LNCAP (cell line): ENCODE measurements around the gene KIF23.

Experiments
- TF ChIP-seq, protein P1 (sequence below): fragments of 450-650 bp; IDR thresholded peaks from 2 replicates; pipeline ENCODE4 v1.5.1; 2017; ENCODE audit warnings: mild to moderate bottlenecking

The KIF23 gene

DNA sequence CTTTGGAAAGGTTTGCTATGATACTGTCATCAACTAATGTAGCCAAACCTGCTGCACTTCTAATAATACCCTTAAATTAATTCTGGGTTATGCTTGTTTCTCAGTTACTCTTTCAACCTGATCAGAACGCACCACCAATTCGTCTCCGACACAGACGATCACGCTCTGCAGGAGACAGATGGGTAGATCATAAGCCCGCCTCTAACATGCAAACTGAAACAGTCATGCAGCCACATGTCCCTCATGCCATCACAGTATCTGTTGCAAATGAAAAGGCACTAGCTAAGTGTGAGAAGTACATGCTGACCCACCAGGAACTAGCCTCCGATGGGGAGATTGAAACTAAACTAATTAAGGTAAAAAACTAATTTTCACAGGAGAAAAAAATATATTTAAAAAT lies 30.5 kb downstream of the KIF23 start:
- TF ChIP-seq, protein P1, sequence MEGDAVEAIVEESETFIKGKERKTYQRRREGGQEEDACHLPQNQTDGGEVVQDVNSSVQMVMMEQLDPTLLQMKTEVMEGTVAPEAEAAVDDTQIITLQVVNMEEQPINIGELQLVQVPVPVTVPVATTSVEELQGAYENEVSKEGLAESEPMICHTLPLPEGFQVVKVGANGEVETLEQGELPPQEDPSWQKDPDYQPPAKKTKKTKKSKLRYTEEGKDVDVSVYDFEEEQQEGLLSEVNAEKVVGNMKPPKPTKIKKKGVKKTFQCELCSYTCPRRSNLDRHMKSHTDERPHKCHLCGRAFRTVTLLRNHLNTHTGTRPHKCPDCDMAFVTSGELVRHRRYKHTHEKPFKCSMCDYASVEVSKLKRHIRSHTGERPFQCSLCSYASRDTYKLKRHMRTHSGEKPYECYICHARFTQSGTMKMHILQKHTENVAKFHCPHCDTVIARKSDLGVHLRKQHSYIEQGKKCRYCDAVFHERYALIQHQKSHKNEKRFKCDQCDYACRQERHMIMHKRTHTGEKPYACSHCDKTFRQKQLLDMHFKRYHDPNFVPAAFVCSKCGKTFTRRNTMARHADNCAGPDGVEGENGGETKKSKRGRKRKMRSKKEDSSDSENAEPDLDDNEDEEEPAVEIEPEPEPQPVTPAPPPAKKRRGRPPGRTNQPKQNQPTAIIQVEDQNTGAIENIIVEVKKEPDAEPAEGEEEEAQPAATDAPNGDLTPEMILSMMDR = no peak

DNA sequence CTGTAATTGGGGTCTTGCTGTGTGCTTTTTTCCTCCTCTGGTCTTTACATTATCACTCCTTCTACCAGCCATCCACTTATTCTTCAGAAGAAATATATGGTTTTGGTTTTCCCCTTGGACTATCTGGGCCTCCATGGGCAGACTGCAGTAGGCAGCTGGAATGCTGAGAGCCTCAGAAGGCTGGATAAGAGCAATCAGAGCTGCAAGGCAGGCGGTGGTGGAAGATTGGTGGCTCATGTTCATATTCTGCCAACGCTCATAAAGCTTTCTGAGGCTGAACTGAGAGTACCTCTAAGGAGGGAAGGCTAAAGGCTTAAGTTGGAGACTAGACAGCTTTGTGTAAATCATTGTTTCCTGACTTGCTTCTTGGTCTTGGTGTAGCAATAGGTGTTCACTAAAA lies 32.8 kb downstream of the KIF23 start:
- TF ChIP-seq, protein P1 = no peak

- TF ChIP-seq, protein P1 = no peak
Measured at GRCh38 chr15:69450968-69451695, 37.0 kb downstream of the KIF23 start.

- TF ChIP-seq, protein P1 = no peak
Measured at GRCh38 chr15:69451951-69452691, 38.0 kb downstream of the KIF23 start.

DNA sequence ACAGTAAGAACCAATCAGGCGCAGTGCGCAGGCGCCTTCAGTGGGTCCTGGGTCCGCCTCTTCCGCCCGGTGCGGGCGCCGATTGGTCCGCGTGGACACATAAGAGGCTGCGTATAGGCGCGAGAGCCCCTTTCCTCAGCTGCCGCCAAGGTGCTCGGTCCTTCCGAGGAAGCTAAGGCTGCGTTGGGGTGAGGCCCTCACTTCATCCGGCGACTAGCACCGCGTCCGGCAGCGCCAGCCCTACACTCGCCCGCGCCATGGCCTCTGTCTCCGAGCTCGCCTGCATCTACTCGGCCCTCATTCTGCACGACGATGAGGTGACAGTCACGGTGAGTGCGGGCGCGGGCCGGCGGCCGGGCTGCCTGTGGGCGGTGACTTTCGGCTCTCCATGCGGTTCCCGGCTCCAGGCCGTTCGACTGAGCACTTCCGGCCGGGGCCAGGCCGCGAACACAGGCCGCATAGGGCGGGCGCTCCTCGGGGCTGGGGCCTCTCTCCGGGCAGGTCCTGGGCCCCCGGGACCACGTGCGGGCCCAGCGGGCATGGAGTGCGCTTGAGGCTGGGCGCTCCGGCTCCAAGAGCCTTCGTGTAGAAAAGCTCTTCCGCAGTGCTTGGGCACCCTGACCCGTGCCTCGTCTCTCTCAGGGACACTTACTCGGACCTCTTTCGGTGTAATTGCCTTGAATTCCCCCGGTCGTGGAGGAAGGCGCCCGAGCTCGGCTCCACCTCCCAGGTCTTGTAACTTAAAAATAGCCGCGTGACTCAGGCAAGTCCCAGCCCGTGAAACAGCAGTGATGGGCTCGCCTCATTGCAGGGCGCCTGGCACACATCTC lies 38.8 kb downstream of the KIF23 start, which contains the start of gene RPLP1:
TSS of gene RPLP1 (plus strand) at position 127 of the 830 bp plus-strand sequence. CDS start at position 258, 131 bp downstream.
- TF ChIP-seq, protein P1 = no peak

GRCh38 chr15:69454953-69455352 lies 40.8 kb downstream of the KIF23 start:
- TF ChIP-seq, protein P1 = no peak
